Measurements from ENCODE around the gene ELL2. TPM values are rescaled to one million over a fixed set of nuclear protein-coding genes. Genes with fewer than 3 reads are reported as not detected.

Gene ELL2
- total and polyA plus RNA-seq, 9 of the 15 experiments (the other 6 are each of a cell fraction or from before 2014, with no cell fraction given): 4.3 to 18.3 (median 14.5) TPM

DNA sequence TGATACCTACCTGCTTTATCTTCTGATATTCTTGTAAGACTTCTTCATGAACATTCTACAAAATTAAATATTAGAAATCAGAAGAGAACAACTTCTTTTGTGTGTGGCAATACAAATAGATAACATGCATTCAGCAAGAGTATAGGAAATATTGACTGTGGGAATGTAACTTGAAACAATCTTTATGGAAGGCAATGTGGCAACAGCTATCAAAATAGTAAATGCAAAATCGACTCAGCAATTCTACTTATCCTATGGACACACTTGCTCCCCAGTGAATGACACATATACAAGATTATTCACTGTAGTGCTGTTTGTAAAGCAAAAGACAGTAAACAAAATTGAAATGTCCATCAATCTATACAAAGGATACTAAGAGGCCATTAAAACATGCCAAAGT, 72.6 kb downstream of the ELL2 start:
- in situ Hi-C loops (cut with MboI) (no loop called here), intact Hi-C loops (cut with micrococcal nuclease) (no loop called here)
- no peak for DNase-seq (ENCODE audit: extremely low read depth in 1 of 4, low spot score in 3 of 4)
- no peak overlapping the region for H2AFZ ChIP-seq (ENCODE audit: low read depth, low read length)
- H3K27ac ChIP-seq (ENCODE audit: extremely low read depth, low read depth, low read length): no peak overlapping the region
- H3K4me2 ChIP-seq (ENCODE audit: insufficient read depth, low read length): no peak overlapping the region
- POLR2A ChIA-PET: interaction anchor here (0.6 kb wide), 1 partner anchor 71 kb away, joined by 3 read pairs; no protein-coding TSS in a partner anchor
- no peak for FAIRE-seq
- no peaks in the 10 kb centered on the region for H4K20me1 ChIP-seq (replicated peaks; ENCODE audit: control insufficient read depth, insufficient read depth, low read length)
- CTCF ChIA-PET (ENCODE audit: low intra/inter-chr PET ratio): no interaction called here
- 27% methylated on average over 1 of the region's 1 CpG for whole genome bisulfite sequencing (ENCODE audit: insufficient coverage, low coverage, missing lambda C conversion rate)
- TF ChIP-seq ARID1B (IDR thresholded peaks at IDR 0.05): peak; percentile 15; the same call in 1 of the 2 replicates
- TF ChIP-seq, protein P1, sequence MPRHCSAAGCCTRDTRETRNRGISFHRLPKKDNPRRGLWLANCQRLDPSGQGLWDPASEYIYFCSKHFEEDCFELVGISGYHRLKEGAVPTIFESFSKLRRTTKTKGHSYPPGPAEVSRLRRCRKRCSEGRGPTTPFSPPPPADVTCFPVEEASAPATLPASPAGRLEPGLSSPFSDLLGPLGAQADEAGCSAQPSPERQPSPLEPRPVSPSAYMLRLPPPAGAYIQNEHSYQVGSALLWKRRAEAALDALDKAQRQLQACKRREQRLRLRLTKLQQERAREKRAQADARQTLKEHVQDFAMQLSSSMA (CRISPR knock-in tag; IDR thresholded peaks at IDR 0.05): no peak
- H3K36me3 ChIP-seq (ENCODE audit: control insufficient read depth, insufficient read depth, low read length): peaks cover 15% of the 10 kb centered on the region; the same call in 2 of the 3 replicates
- H3K4me1 ChIP-seq (replicated peaks in 1 of 2; ENCODE audit: control insufficient read depth in 2 of 2, insufficient read depth in 2 of 2, low read length in 2 of 2): peaks cover 0 to 13% of the 10 kb centered on the region in 2 experiments; a peak in 2 of 5 replicates
- no peaks in the 10 kb centered on the region for H3K79me2 ChIP-seq (ENCODE audit: control insufficient read depth, insufficient read depth, low read length)
- no peak overlapping the region for H3K4me3 ChIP-seq
- no peak overlapping the region for H3K9ac ChIP-seq (ENCODE audit: insufficient read depth in 1 of 2, low read depth in 2 of 2, low read length in 2 of 2)
- no peak for ATAC-seq
- H3K9me1 ChIP-seq (ENCODE audit: control insufficient read depth, insufficient read depth, low read length): no peaks in the 10 kb centered on the region
- BruUV-seq (replicated peaks): no TSS peak
- H3K27me3 ChIP-seq (ENCODE audit: control insufficient read depth in 2 of 2, insufficient read depth in 2 of 2, low read length in 2 of 2): no peaks in the 10 kb centered on the region
- no peaks in the 10 kb centered on the region for H3K9me3 ChIP-seq (replicated peaks; ENCODE audit: control insufficient read depth, insufficient read depth, low read depth, low read length)

DNA sequence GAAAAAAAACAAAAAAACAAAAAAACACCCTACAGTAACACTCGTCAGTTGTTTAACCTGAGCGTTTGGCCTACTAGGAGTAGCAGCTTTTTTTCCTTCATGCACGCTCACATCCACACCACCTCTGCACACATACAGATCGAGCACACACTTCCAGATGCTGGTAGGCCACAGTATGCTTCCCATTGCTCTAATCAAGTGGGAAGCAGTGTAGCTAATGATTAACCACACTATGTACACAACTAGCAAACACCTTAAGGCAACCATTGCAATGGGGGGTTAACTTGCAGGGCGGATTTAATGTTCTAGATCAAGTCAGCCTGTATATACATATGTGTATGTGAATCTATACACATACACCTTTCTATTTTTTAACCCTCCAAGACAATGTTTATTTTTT, 73.7 kb downstream of the ELL2 start:
- ChIA-PET POLR2A (no interaction called here), CTCF (ENCODE audit: low intra/inter-chr PET ratio) (no interaction called here)
- Histone ChIP-seq H3K27ac (ENCODE audit: extremely low read depth, low read depth, low read length) (no peak overlapping the region), H3K9me1 (ENCODE audit: control insufficient read depth, insufficient read depth, low read length) (no peaks in the 10 kb centered on the region), H3K4me2 (ENCODE audit: insufficient read depth, low read length) (no peak overlapping the region), H3K79me2 (ENCODE audit: control insufficient read depth, insufficient read depth, low read length) (no peaks in the 10 kb centered on the region), H3K4me1 (replicated peaks in 1 of 2; ENCODE audit: control insufficient read depth in 2 of 2, insufficient read depth in 2 of 2, low read length in 2 of 2) (peaks cover 0 to 17% of the 10 kb centered on the region in 2 experiments; a peak in 2 of 5 replicates), H3K4me3 (no peak overlapping the region), H3K27me3 (ENCODE audit: control insufficient read depth in 2 of 2, insufficient read depth in 2 of 2, low read length in 2 of 2) (no peaks in the 10 kb centered on the region), H3K9ac (ENCODE audit: insufficient read depth in 1 of 2, low read depth in 2 of 2, low read length in 2 of 2) (no peak overlapping the region), H3K9me3 (replicated peaks; ENCODE audit: control insufficient read depth, insufficient read depth, low read depth, low read length) (no peaks in the 10 kb centered on the region), H2AFZ (ENCODE audit: low read depth, low read length) (no peak overlapping the region), H4K20me1 (replicated peaks; ENCODE audit: control insufficient read depth, insufficient read depth, low read length) (no peaks in the 10 kb centered on the region), H3K36me3 (ENCODE audit: control insufficient read depth, insufficient read depth, low read length) (peaks cover 15% of the 10 kb centered on the region; the same call in 2 of the 3 replicates)
- DNase-seq (ENCODE audit: extremely low read depth in 1 of 4, low spot score in 3 of 4): no peak
- no TSS peak for BruUV-seq (replicated peaks)
- no peak for FAIRE-seq
- intact Hi-C loops (cut with micrococcal nuclease) (no loop called here), in situ Hi-C loops (cut with MboI) (no loop called here)
- TF ChIP-seq TEAD2 (tag; IDR thresholded peaks at IDR 0.05) (no peak), ZNF551 (CRISPR knock-in tag; IDR thresholded peaks at IDR 0.05) (no peak)
- 87% methylated on average over 5 of the region's 5 CpGs for WGBS (ENCODE audit: insufficient coverage, low coverage, missing lambda C conversion rate)
- ATAC-seq: no peak

Measured in K562 (cell line).